Parathyroid adenoma (tissue), 2 donors: ENCODE results near the gene TCF3.

Experiments
- H2AFZ ChIP-seq: fragments of 300-600 bp; sonication (generic); one replicate; pipeline ENCODE4 v1.7.0; 2017; ENCODE audit warnings: antibody characterized with exemption, mild to moderate bottlenecking
- H3K27ac ChIP-seq: fragments of 300-600 bp; sonication (generic); one replicate; pipeline ENCODE4 v1.7.0; 2017
- H3K27me3 ChIP-seq: fragments of 300-600 bp; sonication (generic); one replicate; pipeline ENCODE4 v1.7.0; 2017; ENCODE audit warnings: low read length; ENCODE audit not compliant: control insufficient read depth, insufficient read depth
- H3K36me3 ChIP-seq: fragments of 300-600 bp; sonication (generic); one replicate; pipeline ENCODE4 v1.7.0; 2017; ENCODE audit warnings: low read length; ENCODE audit not compliant: control insufficient read depth, insufficient read depth
- H3K4me1 ChIP-seq: fragments of 300-600 bp; sonication (generic); one replicate; pipeline ENCODE4 v1.7.0; 2017; ENCODE audit warnings: control low read depth
- H3K4me2 ChIP-seq: fragments of 300-600 bp; sonication (generic); one replicate; pipeline ENCODE4 v1.7.0; 2017; ENCODE audit warnings: low read length
- H3K4me3 ChIP-seq: fragments of 300-600 bp; sonication (generic); one replicate; pipeline ENCODE4 v1.7.0; 2017; ENCODE audit warnings: low read depth, low read length
- H3K79me2 ChIP-seq: fragments of 300-600 bp; sonication (generic); one replicate; pipeline ENCODE4 v1.7.0; 2017; ENCODE audit warnings: control low read depth
- H3K9ac ChIP-seq: fragments of 300-600 bp; sonication (generic); one replicate; pipeline ENCODE4 v1.7.0; 2017; ENCODE audit warnings: mild to moderate bottlenecking
- H3K9me3 ChIP-seq: fragments of 300-600 bp; sonication (generic); one replicate; pipeline ENCODE4 v1.7.0; 2017; ENCODE audit warnings: low read length; ENCODE audit not compliant: control insufficient read depth
- CTCF ChIP-seq: fragments of 300-600 bp; sonication (generic); IDR thresholded peaks from one replicate; pipeline ENCODE4 v1.7.0; 2017; ENCODE audit warnings: antibody characterized with exemption, mild to moderate bottlenecking
- donor health status: primary hyperparathyroidism.

Gene TCF3

GRCh38 chr19:1676351-1677266 lies 24.2 kb upstream of the TCF3 start:
- peaks cover 15% of the 10 kb centered on the region for H3K27me3 ChIP-seq

GRCh38 chr19:1675633-1676350 lies 23.4 kb upstream of the TCF3 start:
- H3K27me3 ChIP-seq = peaks cover 15% of the 10 kb centered on the region
- no peaks in the 10 kb centered on the region for H3K9me3 ChIP-seq
- no peaks in the 10 kb centered on the region for H3K79me2 ChIP-seq
- TF ChIP-seq CTCF = no peak
- peak overlapping the region; percentile 31 for H3K4me2 ChIP-seq
- H3K36me3 ChIP-seq = no peaks in the 10 kb centered on the region
- H3K9ac ChIP-seq = no peak overlapping the region
- H3K4me3 ChIP-seq = no peak overlapping the region
- no peaks in the 10 kb centered on the region for H3K4me1 ChIP-seq
- H3K27ac ChIP-seq = no peak overlapping the region
- H2AFZ ChIP-seq = no peak overlapping the region

More at GRCh38 chr19:1676351-1677266, 24.2 kb upstream of the TCF3 start:
- Histone ChIP-seq H3K9ac (no peak overlapping the region), H3K9me3 (no peaks in the 10 kb centered on the region), H3K4me1 (no peaks in the 10 kb centered on the region), H3K27ac (no peak overlapping the region), H3K79me2 (no peaks in the 10 kb centered on the region), H3K4me2 (no peak overlapping the region), H2AFZ (no peak overlapping the region), H3K4me3 (no peak overlapping the region), H3K36me3 (no peaks in the 10 kb centered on the region)
- no peak for TF ChIP-seq CTCF

GRCh38 chr19:1674293-1674679 lies 21.9 kb upstream of the TCF3 start:
- TF ChIP-seq CTCF = no peak
- peaks cover 15% of the 10 kb centered on the region for H3K27me3 ChIP-seq

GRCh38 chr19:1673645-1674292 lies 21.4 kb upstream of the TCF3 start:
- H3K79me2 ChIP-seq = no peaks in the 10 kb centered on the region
- H3K4me1 ChIP-seq = no peaks in the 10 kb centered on the region
- no peaks in the 10 kb centered on the region for H3K36me3 ChIP-seq
- H3K4me3 ChIP-seq = no peak overlapping the region
- peaks cover 15% of the 10 kb centered on the region for H3K27me3 ChIP-seq
- TF ChIP-seq CTCF = no peak
- no peak overlapping the region for H3K4me2 ChIP-seq
- no peak overlapping the region for H3K27ac ChIP-seq
- no peaks in the 10 kb centered on the region for H3K9me3 ChIP-seq
- H3K9ac ChIP-seq = no peak overlapping the region
- H2AFZ ChIP-seq = no peak overlapping the region

More at GRCh38 chr19:1674293-1674679, 21.9 kb upstream of the TCF3 start:
- no peaks in the 10 kb centered on the region for H3K4me1 ChIP-seq
- H2AFZ ChIP-seq = no peak overlapping the region
- H3K9me3 ChIP-seq = no peaks in the 10 kb centered on the region
- no peak overlapping the region for H3K9ac ChIP-seq
- H3K36me3 ChIP-seq = no peaks in the 10 kb centered on the region
- no peak overlapping the region for H3K4me2 ChIP-seq
- no peak overlapping the region for H3K27ac ChIP-seq
- H3K4me3 ChIP-seq = no peak overlapping the region
- H3K79me2 ChIP-seq = no peaks in the 10 kb centered on the region
